ENCODE measurements around the gene EFCAB8.

DNA sequence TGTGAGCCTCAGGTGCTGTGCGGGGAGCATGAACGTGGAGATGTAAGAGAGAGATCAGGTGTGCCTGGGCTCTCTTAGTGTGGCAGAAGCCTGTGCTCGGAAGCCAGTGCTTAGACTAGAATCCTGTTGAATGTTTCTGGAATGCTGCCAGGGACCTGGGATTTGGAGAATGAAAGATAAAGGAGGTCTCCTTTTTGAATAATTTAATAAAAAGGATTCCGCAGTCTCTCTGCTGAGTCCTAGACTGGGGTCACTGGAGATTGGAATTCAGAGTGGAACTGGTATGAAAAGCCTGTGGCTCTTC lies 18.8 kb upstream of the EFCAB8 start:
- TF ChIP-seq POLR2A (IDR thresholded peaks at IDR 0.05; ENCODE audit: low read length) (no peak), GATA1 (IDR thresholded peaks at IDR 0.05; ENCODE audit: low read depth, low read length) (no peak)

All from erythroblast (primary cell).